GM19328 (cell line): ENCODE data around the gene FN3KRP.

Experiments used
- ATAC-seq: cut with Tn5 transposase; IDR thresholded peaks from one replicate; pipeline ENCODE4 v1.9.1; 2021; ENCODE audit warnings: mild to moderate bottlenecking, moderate library complexity; ENCODE audit not compliant: unreplicated experiment

FN3KRP gene, protein sequence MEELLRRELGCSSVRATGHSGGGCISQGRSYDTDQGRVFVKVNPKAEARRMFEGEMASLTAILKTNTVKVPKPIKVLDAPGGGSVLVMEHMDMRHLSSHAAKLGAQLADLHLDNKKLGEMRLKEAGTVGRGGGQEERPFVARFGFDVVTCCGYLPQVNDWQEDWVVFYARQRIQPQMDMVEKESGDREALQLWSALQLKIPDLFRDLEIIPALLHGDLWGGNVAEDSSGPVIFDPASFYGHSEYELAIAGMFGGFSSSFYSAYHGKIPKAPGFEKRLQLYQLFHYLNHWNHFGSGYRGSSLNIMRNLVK

DNA sequence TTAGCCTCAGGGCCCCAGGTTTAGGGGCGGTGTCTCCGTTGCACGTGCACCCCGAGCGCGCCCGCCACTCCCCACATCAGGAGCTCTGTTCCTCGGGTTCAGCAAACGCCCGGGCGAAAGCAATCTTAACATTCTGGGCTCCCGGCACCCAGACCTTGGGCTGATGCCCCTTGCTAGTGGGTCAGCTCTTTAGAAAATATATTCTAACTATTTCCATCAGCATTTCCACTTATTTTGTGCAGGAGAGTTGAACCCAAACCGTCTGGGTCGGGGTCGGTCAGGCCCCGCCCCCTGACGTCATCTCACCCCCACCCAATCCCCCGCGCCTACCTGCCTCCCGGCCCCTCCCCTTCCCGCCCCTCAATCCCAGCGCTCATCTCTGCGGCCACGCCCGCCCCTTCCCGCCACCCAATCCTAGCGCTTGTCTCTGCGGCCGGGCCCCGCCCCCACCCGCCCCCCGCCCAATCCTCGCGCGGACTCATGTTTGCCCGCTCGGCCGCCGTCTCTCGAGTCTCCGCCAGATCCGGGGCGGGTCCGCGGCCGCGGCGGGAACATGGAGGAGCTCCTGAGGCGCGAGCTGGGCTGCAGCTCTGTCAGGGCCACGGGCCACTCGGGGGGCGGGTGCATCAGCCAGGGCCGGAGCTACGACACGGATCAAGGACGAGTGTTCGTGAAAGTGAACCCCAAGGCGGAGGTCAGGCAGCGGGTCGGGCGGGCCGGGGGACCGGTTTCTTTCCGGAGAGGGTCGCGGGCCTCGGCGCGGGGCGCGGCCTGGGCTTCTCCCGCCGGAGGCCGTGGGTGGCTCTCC lies at the start of gene FN3KRP:
FN3KRP (plus strand) TSS at position 504 of the 808 bp plus-strand sequence; CDS start at position 554, 50 bp downstream.
- ATAC-seq = no peak

- ATAC-seq = no peak
Measured at GRCh38 chr17:82666931-82667667, 49.4 kb upstream of the FN3KRP start.

DNA sequence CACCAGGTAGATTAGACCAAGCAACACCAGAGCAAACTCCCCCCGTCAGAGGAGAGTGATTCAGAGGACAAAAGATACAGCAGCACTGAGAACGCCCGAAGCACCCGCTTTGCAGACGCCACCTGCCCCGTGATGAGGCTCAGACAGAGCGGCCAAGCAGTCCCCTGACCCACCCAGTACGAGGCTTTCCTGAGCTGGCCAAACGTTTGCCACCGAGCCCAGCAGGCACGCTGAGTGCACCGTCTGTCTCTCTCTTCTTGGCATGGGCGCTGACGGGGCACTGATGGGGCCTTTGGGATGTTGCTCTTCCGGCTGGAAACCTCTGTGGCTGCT lies 48.9 kb upstream of the FN3KRP start:
- no peak for ATAC-seq

- ATAC-seq = no peak
Measured at GRCh38 chr17:82668024-82668630, 48.4 kb upstream of the FN3KRP start.

GRCh38 chr17:82668631-82669099 lies 47.8 kb upstream of the FN3KRP start:
- no peak for ATAC-seq

- no peak for ATAC-seq
Measured at GRCh38 chr17:82670661-82671450, 45.6 kb upstream of the FN3KRP start.

DNA sequence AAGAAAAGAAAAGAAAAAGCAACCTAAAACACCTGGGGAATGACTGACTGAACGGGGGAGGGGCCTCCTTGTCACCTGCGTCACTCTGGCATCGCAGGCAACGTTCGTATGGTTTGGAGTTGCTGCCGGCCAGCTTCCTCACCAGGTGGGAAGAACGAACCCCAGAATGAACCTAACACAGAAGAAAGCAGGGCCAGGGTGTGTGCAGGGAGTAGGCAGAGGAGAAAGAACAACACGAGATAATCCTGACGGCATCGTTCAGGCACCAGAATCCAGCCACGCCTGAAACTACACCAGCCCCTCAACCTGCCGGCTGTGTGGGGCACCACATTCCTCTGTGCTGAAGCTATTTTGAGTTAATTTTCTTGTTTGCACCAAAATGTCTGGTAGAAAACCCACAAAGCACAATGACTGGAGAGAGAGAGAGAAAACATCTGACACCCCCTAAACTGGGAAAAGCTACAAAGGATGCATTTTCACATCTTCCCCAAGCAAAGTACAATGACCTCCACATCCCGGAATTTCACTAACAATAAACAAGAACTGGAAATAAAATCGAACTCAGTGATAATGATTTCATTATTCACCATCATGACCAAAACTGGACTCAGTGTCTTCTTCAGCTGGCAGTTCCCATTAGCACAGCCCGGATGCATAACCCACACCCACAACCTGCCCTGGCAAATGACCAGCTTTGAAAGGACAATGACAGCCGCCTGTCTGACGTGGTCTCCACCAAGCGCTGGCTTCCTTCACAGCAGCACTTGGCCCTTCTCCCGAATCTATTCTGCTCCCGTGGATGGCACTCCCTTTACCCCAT lies 41.6 kb upstream of the FN3KRP start:
- no peak for ATAC-seq

GRCh38 chr17:82675476-82676245 lies 40.8 kb upstream of the FN3KRP start:
- ATAC-seq = no peak

GRCh38 chr17:82677353-82677925 lies 39.1 kb upstream of the FN3KRP start:
- no peak for ATAC-seq

DNA sequence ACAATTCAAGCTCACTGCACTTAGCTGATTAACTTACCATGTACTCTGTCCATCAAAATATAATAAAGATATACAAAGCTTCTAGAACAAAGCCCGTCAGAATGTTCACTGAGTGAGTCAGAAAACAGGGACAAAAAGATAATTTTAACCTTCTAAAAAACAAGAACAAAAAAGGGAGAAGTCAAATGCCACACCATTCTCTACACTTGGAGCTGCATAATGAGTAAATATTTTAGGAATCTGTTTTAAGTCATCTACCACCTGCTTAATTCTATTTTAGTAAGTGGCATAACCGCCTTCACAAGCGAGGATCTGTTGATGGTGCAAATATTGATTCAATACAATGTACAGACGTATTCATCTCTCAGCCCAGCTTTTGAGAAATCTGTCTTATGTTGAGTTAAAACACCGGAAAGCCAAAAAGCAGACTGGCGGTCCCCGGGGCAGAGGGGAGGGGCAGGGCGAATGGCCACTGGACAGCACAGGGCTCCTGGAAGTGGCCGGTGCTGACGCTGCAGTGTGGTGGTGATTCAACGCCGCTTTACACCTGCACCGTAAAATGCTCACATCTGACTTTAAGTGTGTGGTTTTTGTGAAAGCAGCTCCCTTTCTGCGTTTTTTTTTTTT lies 38.1 kb upstream of the FN3KRP start:
- no peak for ATAC-seq

DNA sequence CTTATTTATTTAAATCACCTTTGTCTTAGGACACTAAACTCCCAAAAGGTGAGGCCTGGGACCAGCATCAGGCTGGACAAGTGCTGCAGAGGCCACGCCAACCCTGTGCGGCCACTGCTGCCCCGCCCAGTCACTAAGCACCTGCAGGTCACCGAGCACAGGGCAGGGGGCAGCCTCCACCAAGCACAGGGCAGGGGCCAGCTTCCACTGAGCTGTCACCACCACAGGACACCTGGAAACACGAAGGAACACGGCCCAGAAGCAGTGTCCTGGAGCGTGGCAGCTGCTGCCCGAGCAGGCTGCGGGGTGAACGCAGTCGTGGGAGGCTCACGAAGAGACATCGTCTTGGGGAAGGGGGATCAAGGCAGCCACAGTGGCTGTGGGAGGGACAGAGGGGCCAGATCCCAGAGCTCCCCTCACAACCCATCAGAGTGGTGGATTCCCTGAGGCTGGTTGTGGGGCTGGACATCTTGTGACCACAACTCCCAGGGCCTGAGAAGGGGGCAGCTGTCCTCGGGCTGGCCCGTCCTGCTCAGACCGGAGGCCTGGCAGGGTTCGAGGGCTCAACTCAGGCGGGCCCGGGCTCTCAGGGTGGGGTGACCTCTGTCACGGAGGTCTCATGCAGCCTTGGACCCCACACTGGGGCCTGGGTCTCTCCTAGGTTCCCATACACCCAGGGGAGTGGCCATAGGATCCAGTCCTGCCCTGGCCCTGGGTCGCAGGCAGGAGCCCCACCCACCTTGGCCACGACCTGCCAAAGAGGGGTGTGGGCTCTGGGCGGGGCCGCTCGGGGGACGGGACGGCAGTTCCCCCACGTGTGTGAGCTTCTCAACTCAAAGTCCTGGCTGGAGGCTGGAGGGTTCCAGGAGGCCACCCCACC lies 36.7 kb upstream of the FN3KRP start:
- no peak for ATAC-seq

- no peak for ATAC-seq
Measured at GRCh38 chr17:82681547-82681946, 35.0 kb upstream of the FN3KRP start.

GRCh38 chr17:82683534-82683933 lies 33.0 kb upstream of the FN3KRP start:
- ATAC-seq = no peak

DNA sequence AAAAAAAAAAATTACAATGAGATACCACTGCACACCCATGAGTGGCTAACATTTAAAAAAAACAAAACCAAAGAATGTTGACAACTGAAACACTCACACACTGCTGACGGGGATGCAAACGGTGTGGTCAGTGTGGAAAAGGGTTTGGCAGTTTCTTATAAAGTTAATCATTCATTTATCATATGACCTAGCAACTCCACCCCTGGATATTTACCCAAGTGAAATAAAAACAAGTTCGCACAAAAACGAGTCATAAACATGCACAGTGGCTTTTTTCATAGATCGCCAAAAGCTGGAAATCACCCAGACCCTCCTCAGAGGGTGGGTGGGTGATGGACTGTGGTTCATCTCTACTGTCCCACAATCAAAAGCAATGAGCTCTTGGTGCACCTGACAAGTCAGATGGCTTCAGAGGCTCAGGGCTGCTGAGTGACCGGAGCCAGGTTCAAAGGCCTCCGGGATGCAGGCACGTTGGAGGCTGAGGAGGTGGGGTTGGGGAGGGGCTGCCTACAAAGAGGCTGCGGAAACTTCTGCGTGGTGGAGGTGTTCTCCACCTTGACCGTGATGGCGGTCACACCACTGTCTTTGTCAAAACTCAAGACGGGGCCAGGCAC lies 32.2 kb upstream of the FN3KRP start:
- no peak for ATAC-seq

- no peak for ATAC-seq
Measured at GRCh38 chr17:82685291-82685690, 31.2 kb upstream of the FN3KRP start.
